GM18907 (cell line): ENCODE results near the gene NCMAP.

Source experiments
- ATAC-seq: cut with Tn5 transposase; IDR thresholded peaks from one replicate; pipeline ENCODE4 v1.9.1; 2021; ENCODE audit warnings: mild to moderate bottlenecking, moderate library complexity; ENCODE audit not compliant: unreplicated experiment

The NCMAP gene

DNA sequence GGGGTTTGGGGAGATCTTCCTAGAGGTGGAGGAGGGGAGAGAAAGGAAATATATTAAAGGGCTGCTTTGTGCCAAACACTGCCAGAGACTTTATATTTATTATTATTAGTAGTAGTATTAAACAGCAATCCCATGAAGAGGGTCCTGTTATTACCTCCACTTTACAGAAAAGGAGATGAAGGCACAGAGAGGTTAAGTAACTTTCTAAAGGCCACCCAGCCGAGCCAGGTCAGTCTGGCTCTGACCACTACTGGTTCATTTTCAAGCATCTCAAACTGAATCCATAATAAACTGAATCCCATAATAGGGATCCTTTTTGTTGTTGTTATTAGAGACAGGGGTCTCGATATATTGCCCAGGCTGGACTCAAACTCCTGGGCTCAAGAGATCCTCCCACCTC, 12.6 kb downstream of the NCMAP start:
- ATAC-seq: no peak

- ATAC-seq: no peak
These were observed 14.6 kb downstream of the NCMAP start for GRCh38 chr1:24570265-24571125.

GRCh38 chr1:24572301-24572700, 16.4 kb downstream of the NCMAP start:
- no peak for ATAC-seq

- ATAC-seq: no peak
These were observed 20.2 kb downstream of the NCMAP start for GRCh38 chr1:24575905-24576587.

DNA sequence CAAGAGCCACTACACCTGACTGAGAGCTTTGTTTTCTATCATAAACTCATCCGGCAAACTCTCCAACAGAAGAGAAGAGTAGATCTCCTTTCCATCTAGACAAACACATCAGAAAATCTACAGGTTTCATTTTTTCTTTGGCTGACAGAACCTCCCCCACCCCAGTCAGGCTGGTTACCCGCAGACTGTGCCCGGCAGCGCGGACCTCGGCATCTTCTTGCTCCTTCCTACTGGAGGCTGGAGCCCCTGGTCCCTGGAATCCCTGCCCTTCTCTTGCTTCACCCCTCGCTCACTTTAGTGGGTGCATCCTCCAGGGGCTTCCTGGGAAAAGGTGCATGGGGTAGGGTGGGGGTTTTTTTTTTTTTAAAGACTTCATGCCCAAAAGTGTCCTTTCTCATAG, 23.0 kb downstream of the NCMAP start:
- ATAC-seq: no peak

GRCh38 chr1:24580756-24581155, 24.9 kb downstream of the NCMAP start:
- no peak for ATAC-seq

GRCh38 chr1:24584171-24584647, 28.3 kb downstream of the NCMAP start:
- no peak for ATAC-seq

GRCh38 chr1:24586119-24586518, 30.2 kb downstream of the NCMAP start:
- no peak for ATAC-seq

- no peak for ATAC-seq
These were observed 31.3 kb downstream of the NCMAP start for GRCh38 chr1:24586970-24587820.

DNA sequence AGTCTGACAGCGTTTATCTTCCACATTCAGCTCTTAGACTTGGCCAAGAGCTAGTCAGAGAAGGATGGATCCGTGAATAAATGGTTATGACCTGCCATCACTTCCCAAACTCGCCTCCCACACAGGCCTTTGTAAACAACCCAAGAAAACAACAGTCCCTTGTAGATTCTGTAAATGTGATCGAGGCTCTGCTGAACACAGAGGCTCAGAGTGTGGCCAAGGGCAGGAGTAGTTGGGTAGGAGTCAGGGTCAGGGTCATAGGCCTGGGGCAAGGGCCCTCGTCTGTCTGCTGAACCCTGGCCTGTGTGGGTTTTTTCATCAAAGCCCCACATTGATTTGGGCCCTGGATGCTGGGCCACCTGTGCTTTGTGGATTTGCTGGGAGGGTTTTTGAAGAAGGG, 32.7 kb downstream of the NCMAP start:
- ATAC-seq: no peak

DNA sequence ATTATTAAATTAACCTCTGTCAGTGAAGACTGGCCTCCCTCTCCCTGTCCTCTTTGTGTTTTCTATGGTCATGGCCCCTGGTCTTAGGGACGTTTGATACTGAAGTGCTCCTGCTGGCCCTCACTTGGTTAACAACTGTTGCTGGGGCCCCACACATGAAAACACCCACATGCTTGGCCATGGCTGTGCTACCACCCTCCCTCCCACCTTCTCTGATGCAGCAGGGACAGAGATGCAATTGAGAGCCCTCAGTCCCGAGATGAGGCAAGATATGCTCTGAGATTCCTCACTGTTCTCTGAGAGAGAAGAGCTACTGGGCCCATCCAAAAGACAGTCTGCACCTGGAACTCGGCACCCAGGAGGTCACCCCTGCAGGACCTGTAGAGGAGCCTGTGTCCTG, 33.3 kb downstream of the NCMAP start:
- ATAC-seq: no peak

- ATAC-seq: no peak
These were observed 35.9 kb downstream of the NCMAP start for GRCh38 chr1:24591781-24592180.

DNA sequence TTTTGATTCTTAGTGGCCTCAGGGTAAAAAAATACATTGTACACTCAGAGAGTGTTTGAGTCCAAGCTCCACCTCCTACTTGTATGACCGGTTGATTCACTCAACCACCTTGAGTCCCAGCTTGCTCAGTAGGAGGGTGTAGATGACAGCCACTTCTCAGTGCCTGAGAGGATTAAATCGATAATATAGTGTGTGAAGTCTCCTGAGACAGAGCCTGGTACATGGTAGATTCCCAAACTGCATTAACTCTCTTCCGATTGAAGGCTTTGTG, 38.4 kb downstream of the NCMAP start:
- no peak for ATAC-seq

- no peak for ATAC-seq
These were observed 40.6 kb downstream of the NCMAP start for GRCh38 chr1:24596401-24596880.

- ATAC-seq: no peak
These were observed 43.4 kb downstream of the NCMAP start for GRCh38 chr1:24599265-24599664.

DNA sequence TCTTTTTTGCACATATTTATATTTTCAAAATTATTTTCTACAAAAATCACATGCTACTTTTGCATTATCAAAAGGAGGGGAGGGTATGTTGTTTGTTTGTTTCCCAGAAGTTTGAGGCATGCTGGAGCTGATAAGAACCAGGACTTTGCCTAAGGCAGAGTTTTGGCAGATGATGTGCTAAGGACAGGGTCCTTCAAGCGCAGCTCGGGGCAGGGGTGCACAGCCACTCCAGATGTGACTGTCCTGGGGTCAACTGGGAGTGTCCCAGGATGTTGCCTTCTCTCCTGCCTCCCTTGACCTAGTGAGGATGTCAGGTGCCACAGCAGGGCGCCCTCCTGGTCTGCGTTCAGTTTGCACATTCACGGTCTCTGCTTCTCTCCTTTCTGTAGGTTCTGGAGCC, 44.7 kb downstream of the NCMAP start:
- ATAC-seq: no peak

DNA sequence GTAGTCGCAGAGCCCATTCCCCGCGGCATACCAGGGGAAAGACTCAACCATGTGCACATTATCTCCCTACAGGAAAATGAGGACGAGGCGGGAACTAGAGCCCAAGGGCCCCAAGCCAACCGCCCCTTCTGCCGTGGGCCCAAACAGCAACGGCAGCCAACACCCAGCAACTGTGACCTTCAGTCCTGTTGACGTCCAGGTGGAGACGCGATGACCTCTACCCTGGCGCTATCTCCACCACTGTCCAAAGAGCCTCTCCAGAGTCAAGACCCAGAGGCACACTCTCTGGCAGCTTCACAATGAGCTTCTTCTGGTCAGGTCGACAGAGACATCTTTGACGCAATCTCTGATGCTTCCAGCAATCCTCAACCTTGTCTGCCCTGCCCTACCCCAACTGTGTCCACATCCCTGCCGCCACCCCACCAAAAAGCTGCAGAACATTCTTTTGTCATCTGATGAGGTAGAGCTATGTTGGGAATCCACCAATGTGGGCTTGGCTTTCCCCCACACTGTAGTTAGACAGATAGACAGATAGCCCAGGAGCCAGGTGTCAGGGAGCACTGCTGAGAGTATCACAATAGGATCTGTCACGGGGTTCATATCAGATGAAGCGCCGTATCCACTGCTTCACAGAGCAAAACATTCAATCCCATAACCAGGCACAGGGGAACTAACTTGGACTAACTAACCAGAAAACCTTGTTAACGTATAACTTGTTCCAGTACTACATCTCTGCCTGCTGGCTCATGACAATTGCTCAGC, 49.8 kb downstream of the NCMAP start:
- no peak for ATAC-seq

DNA sequence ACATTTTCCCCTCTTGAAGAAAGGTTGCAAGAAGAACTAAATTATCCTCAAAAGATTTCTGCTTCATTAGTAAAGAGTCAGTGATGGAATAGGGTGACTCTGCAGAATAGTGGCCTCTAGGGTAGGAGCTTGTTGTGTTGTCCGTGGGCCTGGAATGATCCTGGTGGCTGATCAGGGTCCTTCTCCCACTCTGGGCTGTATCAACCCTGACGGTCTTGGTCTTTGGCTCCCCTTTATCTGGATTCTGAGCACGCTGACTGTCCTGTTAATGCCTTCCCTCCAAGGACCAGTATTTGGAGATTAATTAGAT, 50.4 kb downstream of the NCMAP start:
- ATAC-seq: no peak

- no peak for ATAC-seq
These were observed 50.7 kb downstream of the NCMAP start for GRCh38 chr1:24606621-24607020.

DNA sequence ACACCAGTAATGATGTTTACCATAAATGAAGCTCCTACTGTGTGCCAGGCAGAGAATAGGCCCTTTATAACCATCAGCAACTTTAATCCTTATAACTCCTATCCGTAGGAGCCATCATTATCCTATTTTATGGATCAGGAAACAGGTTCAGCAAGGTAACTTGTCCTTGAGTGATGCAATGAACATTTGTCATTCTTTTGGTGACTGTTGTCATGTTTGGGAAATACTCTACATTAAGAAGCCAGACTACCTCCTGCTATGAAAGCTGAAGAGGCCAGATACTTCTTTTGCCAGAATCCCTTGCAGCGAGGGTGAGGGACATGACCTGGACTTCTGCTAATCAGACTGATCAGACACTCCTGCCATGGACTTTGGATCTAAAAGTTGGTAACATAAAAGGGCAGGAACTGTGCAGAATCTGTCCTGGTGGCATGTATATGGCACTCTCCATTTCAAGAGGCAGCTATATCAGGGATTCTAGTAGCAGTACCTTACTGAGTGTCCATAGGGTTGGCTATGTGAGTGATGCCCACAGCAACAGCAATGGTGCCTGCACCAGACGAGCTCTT, 54.1 kb downstream of the NCMAP start:
- ATAC-seq: no peak

- ATAC-seq: no peak
These were observed 63.5 kb downstream of the NCMAP start for GRCh38 chr1:24619376-24619775.
